Liver (tissue), 9 donors: ENCODE measurements around the gene LRRC45. TPM values are rescaled to one million over a fixed set of nuclear protein-coding genes. Genes with fewer than 3 reads are reported as not detected.

Experiments used
- DNase-seq: peaks from one replicate; pipeline ENCODE4 v3.0.0-alpha.2; 2017; ENCODE audit warnings: low spot score
- H3K27ac ChIP-seq, 2 donors: one replicate each; pipeline ENCODE4 v1.7.0; 2013; ENCODE audit warnings: inconsistent platforms in 2 of 2, low read length in 2 of 2, control low read depth in 1 of 2, low read depth in 1 of 2, mild to moderate bottlenecking in 1 of 2
- H3K27me3 ChIP-seq, 4 donors: one replicate each; pipeline versions ENCODE4 v1.6.1 to v1.7.0; 2013; ENCODE audit warnings: low read length in 3 of 4, inconsistent platforms in 1 of 4, mild to moderate bottlenecking in 1 of 4, moderate library complexity in 1 of 4; ENCODE audit not compliant: control insufficient read depth in 4 of 4, insufficient read depth in 4 of 4
- H3K36me3 ChIP-seq, 4 donors: one replicate each; pipeline versions ENCODE4 v1.6.1 to v1.7.0; 2013; ENCODE audit warnings: low read length in 3 of 4, mild to moderate bottlenecking in 3 of 4, low read depth in 1 of 4, moderate library complexity in 1 of 4; ENCODE audit not compliant: control insufficient read depth in 4 of 4, insufficient read depth in 3 of 4
- H3K4me1 ChIP-seq, 4 donors: one replicate each; pipeline versions ENCODE4 v1.6.1 to v1.7.0; 2013; ENCODE audit warnings: low read length in 3 of 4, mild to moderate bottlenecking in 3 of 4, moderate library complexity in 1 of 4; ENCODE audit not compliant: control insufficient read depth in 4 of 4, insufficient read depth in 4 of 4
- H3K4me3 ChIP-seq, 3 donors: one replicate each; pipeline versions ENCODE4 v1.6.1 to v1.7.0; 2013; ENCODE audit warnings: low read length in 3 of 3, control low read depth in 1 of 3, low read depth in 1 of 3, mild to moderate bottlenecking in 1 of 3
- H3K9ac ChIP-seq, 2 donors: one replicate each; pipeline ENCODE4 v1.7.0; 2013; ENCODE audit warnings: low read length in 2 of 2, mild to moderate bottlenecking in 2 of 2, moderate library complexity in 2 of 2, control low read depth in 1 of 2, low read depth in 1 of 2
- H3K9me3 ChIP-seq, 4 donors: one replicate each; pipeline versions ENCODE4 v1.6.1 to v1.7.0; 2013; ENCODE audit warnings: low read length in 3 of 4; ENCODE audit not compliant: control insufficient read depth in 4 of 4
- EGR1 ChIP-seq, 2 donors: IDR thresholded peaks; 2 replicates each; pipeline ENCODE4 v1.6.1; 2016 to 2018; ENCODE audit warnings: antibody characterized with exemption in 2 of 2, low read depth in 2 of 2
- FOXA1 ChIP-seq: IDR thresholded peaks from 2 replicates; pipeline ENCODE4 v1.6.1; 2016; ENCODE audit warnings: antibody characterized with exemption
- FOXA2 ChIP-seq: IDR thresholded peaks from 2 replicates; pipeline ENCODE4 v1.6.1; 2016; ENCODE audit warnings: antibody characterized with exemption
- GABPA ChIP-seq, 2 donors: IDR thresholded peaks in 1 of 2; conservative IDR thresholded peaks in 1 of 2; 2 replicates each; pipeline ENCODE4 v1.6.1; 2016; ENCODE audit warnings: antibody characterized with exemption in 2 of 2, mild to moderate bottlenecking in 1 of 2, moderate library complexity in 1 of 2
- HNF4G ChIP-seq: IDR thresholded peaks from 2 replicates; pipeline ENCODE4 v1.6.1; 2016; ENCODE audit warnings: antibody characterized with exemption
- JUND ChIP-seq, 2 donors: IDR thresholded peaks; 2 replicates each; pipeline ENCODE4 v1.6.1; 2016; ENCODE audit warnings: antibody characterized with exemption in 2 of 2
- NR2F2 ChIP-seq: IDR thresholded peaks from 2 replicates; pipeline ENCODE4 v1.6.1; 2016; ENCODE audit warnings: antibody characterized with exemption
- REST ChIP-seq: IDR thresholded peaks from 2 replicates; pipeline ENCODE4 v1.6.1; 2016; ENCODE audit warnings: antibody characterized with exemption, mild to moderate bottlenecking
- RXRA ChIP-seq, 2 donors: IDR thresholded peaks; 2 replicates each; pipeline ENCODE4 v1.6.1; 2017 to 2018; ENCODE audit warnings: antibody characterized with exemption in 2 of 2, mild to moderate bottlenecking in 1 of 2
- SP1 ChIP-seq: IDR thresholded peaks from 2 replicates; pipeline ENCODE4 v1.6.1; 2018; ENCODE audit warnings: antibody characterized with exemption, mild to moderate bottlenecking
- TAF1 ChIP-seq: conservative IDR thresholded peaks from 2 replicates; pipeline ENCODE4 v1.6.1; 2016; ENCODE audit warnings: antibody characterized with exemption, mild to moderate bottlenecking
- WGBS: extraction: QIAGEN DNeasy Blood & Tissue Kit; methylation state at CpG from one replicate; pipeline ENCODE4 v1.1.7; 2013; 5-methylcytosine and 5-hydroxymethylcytosine counted together
- polyA plus RNA-seq, 2 donors: library from polyadenylated mRNA; stranded (reverse) in 1 of 2; unstranded in 1 of 2; fragments of 200-250 nt in 1 of 2; fragments of >200 nt in 1 of 2; fragmentation: Nextera tagmentation in 1 of 2; extraction: Ambion mirVana in 1 of 2; gene quantifications; one replicate each; pipeline versions ENCODE4 v1.2.1 to v1.2.3, GENCODE V29; 2013 to 2015
- total RNA-seq, 2 donors: library from RNA; depleted of rRNA; stranded (reverse); fragments of >200 nt; gene quantifications; one replicate each; pipeline ENCODE4 v1.2.3, GENCODE V29; 2014
- TF ChIP-seq, protein P1 (sequence below): IDR thresholded peaks from 2 replicates; pipeline ENCODE4 v1.6.1; 2016; ENCODE audit warnings: antibody characterized with exemption
- TF ChIP-seq, protein P2 (sequence below): IDR thresholded peaks from 2 replicates; pipeline ENCODE4 v1.6.1; 2016; ENCODE audit warnings: antibody characterized with exemption
- TF ChIP-seq, protein P3 (sequence below): IDR thresholded peaks from 2 replicates; pipeline ENCODE4 v1.6.1; 2016; ENCODE audit warnings: antibody characterized with exemption
- donor health status: healthy.
- donor health status: healthy.
- donor health status: healthy.
- donor health status: healthy.
- donor health status: healthy.

LRRC45 gene
- total and polyA plus RNA-seq, 4 donors, result 4.0 to 14.1 (median 7.0) TPM

DNA sequence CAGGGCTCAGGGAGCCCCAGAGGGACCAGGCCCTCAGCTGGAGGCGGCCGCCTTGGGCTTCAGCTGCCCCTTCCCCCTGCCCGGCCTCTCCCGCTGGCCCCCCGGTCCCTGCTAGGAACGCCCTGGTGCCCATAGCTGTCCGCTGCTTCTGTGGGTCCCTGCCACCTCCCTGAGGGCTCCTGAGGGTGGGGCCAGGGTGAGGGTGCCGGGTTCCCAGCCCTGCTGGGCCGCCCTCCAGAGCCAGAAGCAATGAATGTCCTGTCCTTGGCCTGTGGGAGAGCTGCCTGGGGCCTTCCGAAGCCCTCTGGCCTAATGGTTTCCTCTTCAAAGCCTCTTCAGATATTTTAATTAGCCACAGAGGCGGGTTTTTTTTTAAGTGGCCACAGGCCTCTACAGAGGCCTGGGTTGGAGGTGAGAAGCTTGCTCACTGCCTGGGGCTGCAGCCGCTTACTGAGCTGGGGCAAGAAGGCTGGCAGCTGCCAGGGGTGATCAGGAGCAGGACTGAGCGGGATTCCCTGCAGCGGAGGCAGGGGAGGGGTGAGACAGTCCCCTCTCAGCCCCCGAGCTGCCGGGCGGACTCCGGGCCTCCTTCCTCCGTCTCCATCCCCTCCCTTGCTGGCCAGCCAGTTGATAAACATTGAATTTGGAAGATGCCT, 10.3 kb upstream of the LRRC45 start (continued):
- TF ChIP-seq, protein P1, sequence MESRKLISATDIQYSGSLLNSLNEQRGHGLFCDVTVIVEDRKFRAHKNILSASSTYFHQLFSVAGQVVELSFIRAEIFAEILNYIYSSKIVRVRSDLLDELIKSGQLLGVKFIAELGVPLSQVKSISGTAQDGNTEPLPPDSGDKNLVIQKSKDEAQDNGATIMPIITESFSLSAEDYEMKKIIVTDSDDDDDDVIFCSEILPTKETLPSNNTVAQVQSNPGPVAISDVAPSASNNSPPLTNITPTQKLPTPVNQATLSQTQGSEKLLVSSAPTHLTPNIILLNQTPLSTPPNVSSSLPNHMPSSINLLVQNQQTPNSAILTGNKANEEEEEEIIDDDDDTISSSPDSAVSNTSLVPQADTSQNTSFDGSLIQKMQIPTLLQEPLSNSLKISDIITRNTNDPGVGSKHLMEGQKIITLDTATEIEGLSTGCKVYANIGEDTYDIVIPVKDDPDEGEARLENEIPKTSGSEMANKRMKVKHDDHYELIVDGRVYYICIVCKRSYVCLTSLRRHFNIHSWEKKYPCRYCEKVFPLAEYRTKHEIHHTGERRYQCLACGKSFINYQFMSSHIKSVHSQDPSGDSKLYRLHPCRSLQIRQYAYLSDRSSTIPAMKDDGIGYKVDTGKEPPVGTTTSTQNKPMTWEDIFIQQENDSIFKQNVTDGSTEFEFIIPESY, result no peak
- no peak for TF ChIP-seq FOXA2

- peaks cover 0 to 9% (median 3%) of the 10 kb centered on the region in 4 donors for H3K36me3 ChIP-seq
- no peaks in the 10 kb centered on the region for H3K4me1 ChIP-seq
- WGBS, result 83% methylated on average over 22 of the region's 22 CpGs
- no peak overlapping the region for H3K27ac ChIP-seq
- H3K9ac ChIP-seq, result no peak overlapping the region
- no peaks in the 10 kb centered on the region for H3K9me3 ChIP-seq
- no peaks in the 10 kb centered on the region for H3K27me3 ChIP-seq
- no peak for TF ChIP-seq GABPA (IDR thresholded peaks at IDR 0.05 in 1 of 2, conservative IDR thresholded peaks at IDR 0.05 in 1 of 2)
- no peak for TF ChIP-seq NR2F2
- TF ChIP-seq SP1, result no peak
- no peak for TF ChIP-seq HNF4G
- H3K4me3 ChIP-seq, result no peak overlapping the region
- DNase-seq, result no peak
Observed at GRCh38 chr17:82013341-82013740, 9.8 kb upstream of the LRRC45 start.

DNA sequence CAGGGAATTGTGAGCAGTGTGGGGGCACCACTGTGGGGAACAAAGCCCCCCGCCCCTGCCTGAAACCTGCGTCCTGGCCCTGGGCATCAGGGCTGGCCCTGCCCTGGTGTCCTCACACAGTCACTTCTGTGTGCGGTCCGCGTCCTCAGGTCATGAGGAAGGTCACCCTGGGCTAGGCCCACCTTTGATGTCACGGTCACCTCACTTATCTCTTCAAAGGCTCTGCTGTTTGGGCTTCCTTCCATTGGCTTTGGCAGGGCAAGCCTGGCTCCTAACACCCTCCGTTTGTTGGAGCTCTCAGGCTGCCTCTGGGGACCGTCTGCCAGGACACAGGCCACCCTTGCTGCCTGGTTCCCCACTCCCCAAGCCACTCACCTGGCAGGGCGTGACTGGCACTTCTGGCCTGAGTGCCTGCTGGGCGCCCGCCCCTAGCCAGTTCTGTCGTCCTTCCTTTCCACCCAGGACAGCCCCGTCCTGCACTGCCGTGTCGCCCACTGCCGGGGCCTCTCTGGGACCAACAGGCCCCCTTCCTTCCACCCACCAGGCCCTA, 9.3 kb upstream of the LRRC45 start:
- WGBS, result 83% methylated on average over 16 of the region's 16 CpGs
- Histone ChIP-seq H3K27ac (no peak overlapping the region), H3K36me3 (peaks cover 0 to 9% (median 3%) of the 10 kb centered on the region in 4 donors)

More for the DNA sequence above, 9.3 kb upstream of the LRRC45 start:
- no peak overlapping the region for H3K9ac ChIP-seq
- no peak overlapping the region for H3K4me3 ChIP-seq
- no peak for DNase-seq
- no peaks in the 10 kb centered on the region for H3K4me1 ChIP-seq
- H3K9me3 ChIP-seq, result no peaks in the 10 kb centered on the region
- no peaks in the 10 kb centered on the region for H3K27me3 ChIP-seq
- TF ChIP-seq, protein P2, sequence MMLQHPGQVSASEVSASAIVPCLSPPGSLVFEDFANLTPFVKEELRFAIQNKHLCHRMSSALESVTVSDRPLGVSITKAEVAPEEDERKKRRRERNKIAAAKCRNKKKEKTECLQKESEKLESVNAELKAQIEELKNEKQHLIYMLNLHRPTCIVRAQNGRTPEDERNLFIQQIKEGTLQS, result no peak
- no peak for TF ChIP-seq TAF1
- no peak for TF ChIP-seq SP1
- TF ChIP-seq RXRA (IDR thresholded peaks at IDR 0.05), result no peak
- TF ChIP-seq, protein P3, sequence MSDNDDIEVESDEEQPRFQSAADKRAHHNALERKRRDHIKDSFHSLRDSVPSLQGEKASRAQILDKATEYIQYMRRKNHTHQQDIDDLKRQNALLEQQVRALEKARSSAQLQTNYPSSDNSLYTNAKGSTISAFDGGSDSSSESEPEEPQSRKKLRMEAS, result no peak
- TF ChIP-seq HNF4G, result no peak
- TF ChIP-seq JUND (IDR thresholded peaks at IDR 0.05), result no peak
- no peak for TF ChIP-seq EGR1 (IDR thresholded peaks at IDR 0.05; ENCODE audit: low read depth in 2 of 2)
- TF ChIP-seq FOXA1, result no peak
- TF ChIP-seq GABPA (IDR thresholded peaks at IDR 0.05 in 1 of 2, conservative IDR thresholded peaks at IDR 0.05 in 1 of 2), result no peak
- TF ChIP-seq REST, result no peak
- TF ChIP-seq FOXA2, result no peak
- TF ChIP-seq, protein P1, result no peak
